ENCODE measurements around the gene RNF111.
A peak's percentile ranks its signal among the peaks of the same experiment; 100 is the strongest.

The RNF111 gene

DNA sequence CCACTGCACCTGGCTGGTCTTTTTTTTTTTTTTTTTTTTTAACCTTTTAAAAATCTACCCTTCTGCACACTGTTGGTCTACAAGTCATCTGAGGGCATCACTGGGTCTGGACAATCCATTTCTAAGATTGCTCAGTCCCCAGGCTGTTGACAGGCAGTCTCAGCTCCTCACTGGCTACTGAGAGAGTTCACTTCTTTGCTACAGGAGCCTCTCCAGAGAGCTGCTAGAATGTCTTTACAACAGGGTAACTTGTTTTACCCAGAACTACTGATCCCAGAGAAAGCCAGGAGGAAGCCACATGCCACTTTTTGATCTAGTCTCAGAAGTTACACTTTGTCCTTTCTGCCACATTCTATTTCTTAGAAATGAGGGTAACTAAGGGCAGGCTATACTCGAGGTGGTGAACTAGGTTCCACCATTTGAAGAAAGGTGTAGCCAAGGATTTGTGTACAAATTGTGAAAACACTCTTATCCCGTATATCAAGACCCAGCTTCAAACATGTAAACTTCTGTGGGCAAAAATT lies 111.8 kb downstream of the RNF111 start:
- TF ChIP-seq, protein P1, sequence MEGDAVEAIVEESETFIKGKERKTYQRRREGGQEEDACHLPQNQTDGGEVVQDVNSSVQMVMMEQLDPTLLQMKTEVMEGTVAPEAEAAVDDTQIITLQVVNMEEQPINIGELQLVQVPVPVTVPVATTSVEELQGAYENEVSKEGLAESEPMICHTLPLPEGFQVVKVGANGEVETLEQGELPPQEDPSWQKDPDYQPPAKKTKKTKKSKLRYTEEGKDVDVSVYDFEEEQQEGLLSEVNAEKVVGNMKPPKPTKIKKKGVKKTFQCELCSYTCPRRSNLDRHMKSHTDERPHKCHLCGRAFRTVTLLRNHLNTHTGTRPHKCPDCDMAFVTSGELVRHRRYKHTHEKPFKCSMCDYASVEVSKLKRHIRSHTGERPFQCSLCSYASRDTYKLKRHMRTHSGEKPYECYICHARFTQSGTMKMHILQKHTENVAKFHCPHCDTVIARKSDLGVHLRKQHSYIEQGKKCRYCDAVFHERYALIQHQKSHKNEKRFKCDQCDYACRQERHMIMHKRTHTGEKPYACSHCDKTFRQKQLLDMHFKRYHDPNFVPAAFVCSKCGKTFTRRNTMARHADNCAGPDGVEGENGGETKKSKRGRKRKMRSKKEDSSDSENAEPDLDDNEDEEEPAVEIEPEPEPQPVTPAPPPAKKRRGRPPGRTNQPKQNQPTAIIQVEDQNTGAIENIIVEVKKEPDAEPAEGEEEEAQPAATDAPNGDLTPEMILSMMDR (IDR thresholded peaks at IDR 0.05; ENCODE audit: extremely low read depth, missing control alignments) = no peak
- DNase-seq (ENCODE audit: low spot score) = no peak

DNA sequence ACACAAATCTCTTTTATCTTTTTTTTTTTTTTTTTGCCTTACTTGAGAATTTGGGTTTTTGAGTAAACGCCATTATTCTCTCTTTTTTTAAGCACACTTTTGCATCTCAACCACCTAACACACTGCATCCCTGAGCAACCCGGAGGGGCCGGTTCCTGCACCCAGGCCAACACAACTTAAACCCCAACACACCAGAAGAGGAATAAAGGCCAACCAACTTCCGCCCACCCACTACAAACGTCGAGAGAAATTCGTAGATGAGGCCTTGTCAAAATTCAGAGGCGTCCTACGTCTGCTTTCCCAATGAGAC lies 117.1 kb downstream of the RNF111 start:
- no peak for DNase-seq (ENCODE audit: low spot score)
- TF ChIP-seq, protein P1 (IDR thresholded peaks at IDR 0.05; ENCODE audit: extremely low read depth, missing control alignments) = no peak

DNA sequence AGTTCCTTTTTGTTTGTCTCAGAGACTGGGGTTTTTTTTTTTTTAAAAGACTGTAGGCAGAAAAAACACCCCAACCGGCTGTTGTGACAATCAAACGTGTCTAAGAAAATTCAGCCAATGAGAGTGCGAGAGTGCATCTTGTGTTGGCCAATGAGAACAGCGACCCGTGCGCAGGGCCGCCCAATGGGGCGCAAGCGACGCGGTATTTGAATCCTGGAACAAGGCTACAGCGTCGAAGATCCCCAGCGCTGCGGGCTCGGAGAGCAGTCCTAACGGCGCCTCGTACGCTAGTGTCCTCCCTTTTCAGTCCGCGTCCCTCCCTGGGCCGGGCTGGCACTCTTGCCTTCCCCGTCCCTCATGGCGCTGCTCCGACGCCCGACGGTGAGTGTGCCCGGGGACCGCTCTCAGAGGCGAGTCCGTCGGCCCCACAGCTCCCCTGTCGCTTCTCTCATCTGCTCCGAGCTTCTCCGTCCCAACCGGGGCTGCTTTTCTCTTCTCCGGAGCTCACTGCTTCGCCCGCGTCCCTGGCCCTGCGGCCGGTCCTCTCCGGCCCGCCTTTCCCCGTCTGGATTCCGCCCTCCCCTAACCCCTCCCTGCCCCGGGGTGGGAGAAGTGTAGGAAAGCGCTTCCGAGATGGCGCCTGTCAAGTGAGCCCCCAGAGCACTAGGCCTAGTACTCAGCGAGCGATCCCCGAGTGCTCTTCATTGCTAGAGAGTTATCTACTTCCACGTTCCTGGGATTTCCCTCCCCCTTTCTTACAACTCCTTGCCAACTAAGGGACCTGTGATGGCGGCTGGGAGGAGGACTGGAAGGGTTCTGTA lies 117.7 kb downstream of the RNF111 start, which contains the start of gene CCNB2:
Gene CCNB2 (plus strand): TSS at position 235 of the 821 bp plus-strand sequence. CDS start 123 bp downstream, at position 358.
- DNase-seq (ENCODE audit: low spot score) = peak; percentile 91
- TF ChIP-seq, protein P1 (IDR thresholded peaks at IDR 0.05; ENCODE audit: extremely low read depth, missing control alignments) = no peak

- TF ChIP-seq, protein P1 (IDR thresholded peaks at IDR 0.05; ENCODE audit: extremely low read depth, missing control alignments) = peak; percentile 14
- DNase-seq (ENCODE audit: low spot score) = no peak
Observed at GRCh38 chr15:59105854-59106253, 118.4 kb downstream of the RNF111 start.

DNA sequence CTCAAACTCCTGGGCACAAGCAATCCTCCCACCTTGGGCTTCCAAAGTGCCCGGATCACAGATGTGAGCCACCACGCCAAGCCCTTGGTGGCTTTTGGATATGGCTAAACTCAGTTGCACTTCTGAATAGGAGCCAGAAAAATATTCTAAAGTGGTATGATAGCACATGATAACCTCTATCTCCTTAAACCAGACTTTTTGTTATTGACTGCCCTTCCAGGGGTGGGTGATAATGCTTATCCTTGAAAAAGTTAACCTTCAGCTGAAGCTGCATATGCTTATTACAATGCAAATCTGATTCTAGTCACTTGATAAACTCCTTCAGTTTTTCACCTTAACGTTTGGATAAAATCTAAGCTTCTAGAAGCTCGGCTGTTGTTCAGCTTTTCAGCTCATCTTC lies 123.8 kb downstream of the RNF111 start:
- no peak for DNase-seq (ENCODE audit: low spot score)
- TF ChIP-seq, protein P1 (IDR thresholded peaks at IDR 0.05; ENCODE audit: extremely low read depth, missing control alignments) = no peak

DNA sequence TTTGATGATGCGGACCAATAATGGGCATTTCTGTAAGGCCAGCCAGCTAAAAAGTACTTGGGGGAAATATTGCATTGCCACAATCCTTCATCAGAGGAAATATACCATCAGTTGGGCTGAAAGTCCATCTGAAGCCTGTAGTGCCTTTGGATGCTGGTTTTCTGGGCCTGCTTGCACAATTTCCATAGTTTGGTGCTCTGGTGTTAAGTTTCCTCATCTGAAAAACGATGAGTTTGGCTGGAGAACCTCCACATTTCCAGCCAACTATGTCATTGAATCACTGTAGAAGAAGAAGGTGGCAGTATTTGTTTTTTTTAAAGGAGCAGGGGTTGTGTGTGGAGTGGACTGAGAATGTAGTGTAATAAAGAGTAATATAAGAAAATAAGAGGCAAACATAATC lies 127.6 kb downstream of the RNF111 start:
- no peak for DNase-seq (ENCODE audit: low spot score)
- TF ChIP-seq, protein P1 (IDR thresholded peaks at IDR 0.05; ENCODE audit: extremely low read depth, missing control alignments) = no peak

DNA sequence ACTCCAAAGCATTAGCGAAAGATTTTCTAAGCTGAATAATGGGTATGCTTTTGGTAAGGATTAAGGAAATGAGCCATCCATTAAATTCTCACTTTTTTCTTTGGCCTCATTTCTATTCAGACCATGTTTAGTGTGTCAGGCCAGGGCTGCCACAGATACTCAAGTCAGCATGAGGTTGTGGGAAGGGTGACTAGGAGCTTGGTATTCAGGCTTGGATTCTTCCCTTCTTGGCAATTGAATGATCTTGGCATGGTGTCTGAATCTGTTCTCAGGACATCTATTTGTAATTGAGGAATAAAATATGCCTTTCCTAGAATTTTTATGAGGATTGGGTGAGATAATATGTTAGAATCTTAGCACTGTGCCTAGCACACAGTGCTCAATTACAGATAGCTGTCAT lies 128.7 kb downstream of the RNF111 start:
- TF ChIP-seq, protein P1 (IDR thresholded peaks at IDR 0.05; ENCODE audit: extremely low read depth, missing control alignments) = no peak
- DNase-seq (ENCODE audit: low spot score) = no peak

Measured in GM20000 (cell line).